Thyroid gland (tissue), 4 donors: ENCODE data around the gene TOP2A. TPM values are rescaled to one million over a fixed set of nuclear protein-coding genes. Genes with fewer than 3 reads are reported as not detected.
A peak's percentile ranks its signal among the peaks of the same experiment; 100 is the strongest.

Source experiments
- DNase-seq, 2 donors: peaks; one replicate each; pipeline ENCODE4 v3.0.0-alpha.2; 2019
- H3K27ac ChIP-seq, 3 donors: fragments of 200-600 bp; sonication (generic); 1 replicate in 2 of 3; 2 replicates in 1 of 3; pipeline ENCODE4 v1.5.1; 2016 to 2019; ENCODE audit warnings: mild to moderate bottlenecking in 1 of 3, moderate library complexity in 1 of 3
- H3K27me3 ChIP-seq: fragments of 200-600 bp; sonication (generic); one replicate; pipeline ENCODE4 v1.5.1; 2019
- H3K36me3 ChIP-seq, 2 donors: fragments of 200-600 bp; sonication (generic); one replicate each; pipeline ENCODE4 v1.5.1; 2016 to 2019
- H3K4me1 ChIP-seq, 2 donors: fragments of 200-600 bp; sonication (generic); one replicate each; pipeline ENCODE4 v1.5.1; 2017 to 2019
- H3K4me3 ChIP-seq, 3 donors: fragments of 200-600 bp; sonication (generic); replicated peaks in 1 of 3; 1 replicate in 2 of 3; 2 replicates in 1 of 3; pipeline ENCODE4 v1.5.1; 2016; ENCODE audit warnings: mild to moderate bottlenecking in 1 of 3
- H3K9me3 ChIP-seq: fragments of 200-600 bp; sonication (generic); one replicate; pipeline ENCODE4 v1.5.1; 2017
- POLR2A ChIP-seq, 2 donors: fragments of 450-650 bp; IDR thresholded peaks; one replicate each; pipeline ENCODE4 v1.6.1; 2017; ENCODE audit warnings: antibody characterized with exemption in 2 of 2, mild to moderate bottlenecking in 2 of 2, moderate library complexity in 1 of 2
- WGBS, 2 donors: methylation state at CpG; one replicate each; pipeline ENCODE4 v1.1.5; 2017; 5-methylcytosine and 5-hydroxymethylcytosine counted together
- intact Hi-C: fragments of 100-400 bp; cut with DNase I; formaldehyde crosslinking; loops from one replicate; pipeline ENCODE4 v1.15.1; 2023
- total RNA-seq, 4 donors: library from RNA; depleted of rRNA; stranded (reverse); fragments of >200 nt; gene quantifications; one replicate each; pipeline ENCODE4 v1.2.3, GENCODE V29; 2016
- TF ChIP-seq, protein P1 (sequence below), 6 experiments: fragments of 200-600 bp in 3 of 6; fragments of 450-650 bp in 3 of 6; sonication (generic) in 3 of 6; IDR thresholded peaks; one replicate each; pipeline ENCODE4 v1.5.1; 2016 to 2019; ENCODE audit warnings: antibody characterized with exemption in 6 of 6, mild to moderate bottlenecking in 2 of 6, inconsistent platforms in 1 of 6, moderate library complexity in 1 of 6

Gene TOP2A
- total RNA-seq, 4 donors from 2014 or later: 0.20 to 5.2 (median 2.2) TPM

DNA sequence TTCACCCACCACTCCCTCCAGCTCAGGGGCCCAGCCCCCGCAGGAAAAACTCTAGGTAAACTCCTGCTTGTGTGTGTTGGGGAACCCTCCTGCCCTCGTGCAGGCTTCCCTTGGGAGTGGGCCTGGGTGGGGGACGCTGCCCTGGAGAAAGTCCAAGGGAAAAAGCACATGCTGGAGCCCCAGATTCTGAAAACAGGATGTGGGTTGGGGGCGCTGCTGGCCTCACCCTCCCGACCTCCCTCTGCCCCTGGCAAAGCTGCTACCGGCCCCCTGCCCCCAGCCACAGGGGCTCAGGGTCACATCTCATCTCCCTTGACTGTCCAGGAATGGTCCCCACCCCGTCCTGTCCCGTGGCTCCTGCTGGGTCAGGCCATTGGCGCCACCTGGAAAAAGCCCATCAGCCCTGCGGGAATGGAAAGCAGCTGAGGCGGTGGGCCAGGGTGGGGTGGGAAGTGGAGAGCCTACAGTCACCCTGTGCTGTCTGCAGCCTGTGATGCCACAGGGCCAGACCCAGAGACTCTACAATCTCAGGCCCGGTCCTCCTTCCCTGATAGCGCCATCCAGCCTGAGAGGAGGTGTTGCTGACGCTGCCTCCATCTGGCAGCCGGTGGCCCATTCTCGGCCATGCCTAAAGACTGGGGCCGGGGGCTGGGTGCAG lies 50.7 kb downstream of the TOP2A start:
- Histone ChIP-seq H3K4me1 (peaks cover 3 to 12% of the 10 kb centered on the region in 2 donors), H3K4me3 (no peak overlapping the region), H3K27ac (no peak overlapping the region), H3K36me3 (no peaks in the 10 kb centered on the region), H3K9me3 (no peaks in the 10 kb centered on the region), H3K27me3 (no peaks in the 10 kb centered on the region)
- intact Hi-C loops: no loop called here
- no peak for TF ChIP-seq POLR2A (IDR thresholded peaks at IDR 0.05)
- TF ChIP-seq, protein P1, sequence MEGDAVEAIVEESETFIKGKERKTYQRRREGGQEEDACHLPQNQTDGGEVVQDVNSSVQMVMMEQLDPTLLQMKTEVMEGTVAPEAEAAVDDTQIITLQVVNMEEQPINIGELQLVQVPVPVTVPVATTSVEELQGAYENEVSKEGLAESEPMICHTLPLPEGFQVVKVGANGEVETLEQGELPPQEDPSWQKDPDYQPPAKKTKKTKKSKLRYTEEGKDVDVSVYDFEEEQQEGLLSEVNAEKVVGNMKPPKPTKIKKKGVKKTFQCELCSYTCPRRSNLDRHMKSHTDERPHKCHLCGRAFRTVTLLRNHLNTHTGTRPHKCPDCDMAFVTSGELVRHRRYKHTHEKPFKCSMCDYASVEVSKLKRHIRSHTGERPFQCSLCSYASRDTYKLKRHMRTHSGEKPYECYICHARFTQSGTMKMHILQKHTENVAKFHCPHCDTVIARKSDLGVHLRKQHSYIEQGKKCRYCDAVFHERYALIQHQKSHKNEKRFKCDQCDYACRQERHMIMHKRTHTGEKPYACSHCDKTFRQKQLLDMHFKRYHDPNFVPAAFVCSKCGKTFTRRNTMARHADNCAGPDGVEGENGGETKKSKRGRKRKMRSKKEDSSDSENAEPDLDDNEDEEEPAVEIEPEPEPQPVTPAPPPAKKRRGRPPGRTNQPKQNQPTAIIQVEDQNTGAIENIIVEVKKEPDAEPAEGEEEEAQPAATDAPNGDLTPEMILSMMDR (IDR thresholded peaks at IDR 0.05): no peak
- no peak for DNase-seq
- 80 to 84% methylated on average over 8 to 13 of the region's 17 CpGs for WGBS, 2 donors

GRCh38 chr17:40366076-40366860 lies 51.4 kb downstream of the TOP2A start:
- Histone ChIP-seq H3K4me1 (peaks cover 3 to 12% of the 10 kb centered on the region in 2 donors), H3K4me3 (no peak overlapping the region), H3K36me3 (no peaks in the 10 kb centered on the region), H3K27ac (no peak overlapping the region), H3K27me3 (no peaks in the 10 kb centered on the region), H3K9me3 (no peaks in the 10 kb centered on the region)
- DNase-seq: no peak
- TF ChIP-seq, protein P1 (IDR thresholded peaks at IDR 0.05): no peak
- WGBS, 2 donors: 93 to 96% methylated on average over 17 to 18 of the region's 18 CpGs
- intact Hi-C loops: no loop called here

GRCh38 chr17:40364906-40365305 lies 52.8 kb downstream of the TOP2A start:
- H3K27ac ChIP-seq: no peak overlapping the region
- DNase-seq: no peak
- no peak overlapping the region for H3K4me3 ChIP-seq
- peaks cover 3 to 12% of the 10 kb centered on the region in 2 donors for H3K4me1 ChIP-seq
- no peaks in the 10 kb centered on the region for H3K36me3 ChIP-seq
- no peaks in the 10 kb centered on the region for H3K27me3 ChIP-seq
- TF ChIP-seq, protein P1 (IDR thresholded peaks at IDR 0.05): no peak
- no peak for TF ChIP-seq POLR2A (IDR thresholded peaks at IDR 0.05)
- 84 to 90% methylated on average over 8 to 9 of the region's 9 CpGs for WGBS, 2 donors
- intact Hi-C loops: loop anchor here (5.0 kb wide), 1 partner anchor 52 kb away; the partner anchor contains the start of gene TOP2A
- no peaks in the 10 kb centered on the region for H3K9me3 ChIP-seq

GRCh38 chr17:40364121-40364861 lies 53.4 kb downstream of the TOP2A start, which contains the start of gene GJD3:
Gene GJD3 (minus strand): TSS chr17:40364737. CDS start chr17:40363815, 922 bp downstream.
- WGBS, 2 donors: 57 to 58% methylated on average over 22 of the region's 22 CpGs

More at GRCh38 chr17:40364121-40364861, 53.4 kb downstream of the TOP2A start, which contains the start of gene GJD3:
- peaks cover 3 to 12% of the 10 kb centered on the region in 2 donors for H3K4me1 ChIP-seq
- H3K36me3 ChIP-seq: no peaks in the 10 kb centered on the region
- H3K4me3 ChIP-seq: peak within 1 kb of the TSS in 2 of 3 donors; percentile 3 to 50
- no peak within 1 kb of the TSS for H3K27ac ChIP-seq
- no peaks in the 10 kb centered on the region for H3K27me3 ChIP-seq
- no peaks in the 10 kb centered on the region for H3K9me3 ChIP-seq
- TF ChIP-seq, protein P1 (IDR thresholded peaks at IDR 0.05): no peak
- no peak for TF ChIP-seq POLR2A (IDR thresholded peaks at IDR 0.05)
- intact Hi-C loops: loop anchor here (5.0 kb wide), 1 partner anchor 53 kb away; the partner anchor contains the start of gene TOP2A
- no peak for DNase-seq
